Measurements from ENCODE around the gene FUOM. TPM values are rescaled to one million over a fixed set of nuclear protein-coding genes. Genes with fewer than 3 reads are reported as not detected.

Gene FUOM
- total and polyA plus RNA-seq, 9 of the 15 experiments (the other 6 are each of a cell fraction or from before 2014, with no cell fraction given) = 1.8 to 96.1 (median 27.0) TPM

DNA sequence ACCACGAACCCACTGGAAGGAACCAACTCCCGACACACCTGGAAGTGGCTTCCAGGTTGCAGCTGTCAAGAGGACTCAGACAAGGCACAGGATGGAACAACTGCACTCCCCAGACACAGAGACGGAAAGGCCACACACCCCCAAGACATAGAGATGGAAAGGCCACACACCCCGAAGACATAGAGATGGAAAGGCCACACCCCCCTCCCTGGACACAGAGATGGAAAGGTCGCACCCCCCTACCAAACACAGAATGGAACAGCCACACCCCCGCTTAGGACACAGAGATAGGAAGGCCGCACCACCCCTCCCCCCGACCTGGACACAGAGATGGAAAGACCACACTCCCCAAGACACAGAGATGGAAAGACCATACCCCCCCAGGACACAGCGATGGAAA is 41.6 kb downstream of the FUOM start (continued):
- TF ChIP-seq, protein P1, sequence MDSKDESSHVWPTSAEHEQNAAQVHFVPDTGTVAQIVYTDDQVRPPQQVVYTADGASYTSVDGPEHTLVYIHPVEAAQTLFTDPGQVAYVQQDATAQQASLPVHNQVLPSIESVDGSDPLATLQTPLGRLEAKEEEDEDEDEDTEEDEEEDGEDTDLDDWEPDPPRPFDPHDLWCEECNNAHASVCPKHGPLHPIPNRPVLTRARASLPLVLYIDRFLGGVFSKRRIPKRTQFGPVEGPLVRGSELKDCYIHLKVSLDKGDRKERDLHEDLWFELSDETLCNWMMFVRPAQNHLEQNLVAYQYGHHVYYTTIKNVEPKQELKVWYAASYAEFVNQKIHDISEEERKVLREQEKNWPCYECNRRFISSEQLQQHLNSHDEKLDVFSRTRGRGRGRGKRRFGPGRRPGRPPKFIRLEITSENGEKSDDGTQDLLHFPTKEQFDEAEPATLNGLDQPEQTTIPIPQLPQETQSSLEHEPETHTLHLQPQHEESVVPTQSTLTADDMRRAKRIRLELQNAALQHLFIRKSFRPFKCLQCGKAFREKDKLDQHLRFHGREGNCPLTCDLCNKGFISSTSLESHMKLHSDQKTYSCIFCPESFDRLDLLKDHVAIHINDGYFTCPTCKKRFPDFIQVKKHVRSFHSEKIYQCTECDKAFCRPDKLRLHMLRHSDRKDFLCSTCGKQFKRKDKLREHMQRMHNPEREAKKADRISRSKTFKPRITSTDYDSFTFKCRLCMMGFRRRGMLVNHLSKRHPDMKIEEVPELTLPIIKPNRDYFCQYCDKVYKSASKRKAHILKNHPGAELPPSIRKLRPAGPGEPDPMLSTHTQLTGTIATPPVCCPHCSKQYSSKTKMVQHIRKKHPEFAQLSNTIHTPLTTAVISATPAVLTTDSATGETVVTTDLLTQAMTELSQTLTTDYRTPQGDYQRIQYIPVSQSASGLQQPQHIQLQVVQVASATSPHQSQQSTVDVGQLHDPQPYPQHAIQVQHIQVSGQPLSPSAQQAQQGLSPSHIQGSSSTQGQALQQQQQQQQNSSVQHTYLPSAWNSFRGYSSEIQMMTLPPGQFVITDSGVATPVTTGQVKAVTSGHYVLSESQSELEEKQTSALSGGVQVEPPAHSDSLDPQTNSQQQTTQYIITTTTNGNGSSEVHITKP (IDR thresholded peaks at IDR 0.05; ENCODE audit: partially characterized antibody) = peak; percentile 98
- peak in 1 of 2 experiments; percentile 90; a peak in 2 of 4 replicates for TF ChIP-seq FOXK2 (conservative IDR thresholded peaks at IDR 0.05 in 1 of 2, IDR thresholded peaks at IDR 0.05 in 1 of 2; ENCODE audit: low read depth in 2 of 2)

DNA sequence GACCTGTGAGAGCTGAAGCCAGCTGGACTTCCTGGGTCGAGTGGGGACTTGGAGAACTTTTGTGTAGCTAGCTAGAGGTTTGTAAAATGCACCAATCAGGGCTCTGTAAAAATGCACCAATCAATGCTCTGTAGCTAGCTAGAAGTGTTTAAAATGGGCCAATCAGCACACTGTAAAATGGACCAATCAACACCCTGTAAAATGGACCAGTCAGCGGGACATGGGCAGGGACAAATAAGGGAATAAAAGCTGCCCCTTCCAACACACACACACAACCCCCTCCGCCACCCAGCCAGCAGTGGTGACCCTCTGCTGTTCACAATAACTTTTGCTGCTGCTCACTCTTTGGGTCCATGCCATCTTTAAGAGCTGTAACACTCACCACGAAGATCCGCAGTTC is 42.0 kb downstream of the FUOM start:
- Histone ChIP-seq H2AFZ (ENCODE audit: low read depth, low read length) (no peak overlapping the region), H3K27ac (ENCODE audit: extremely low read depth, low read depth, low read length) (no peak overlapping the region), H3K79me2 (ENCODE audit: control insufficient read depth, insufficient read depth, low read length) (no peaks in the 10 kb centered on the region), H3K4me1 (replicated peaks in 1 of 2; ENCODE audit: control insufficient read depth in 2 of 2, insufficient read depth in 2 of 2, low read length in 2 of 2) (peaks cover 0 to 32% of the 10 kb centered on the region in 2 experiments; a peak in 4 of 5 replicates), H3K9me3 (replicated peaks; ENCODE audit: control insufficient read depth, insufficient read depth, low read depth, low read length) (no peaks in the 10 kb centered on the region), H3K27me3 (ENCODE audit: control insufficient read depth in 2 of 2, insufficient read depth in 2 of 2, low read length in 2 of 2) (no peaks in the 10 kb centered on the region), H3K9ac (ENCODE audit: insufficient read depth in 1 of 2, low read depth in 2 of 2, low read length in 2 of 2) (no peak overlapping the region), H4K20me1 (replicated peaks; ENCODE audit: control insufficient read depth, insufficient read depth, low read length) (no peaks in the 10 kb centered on the region), H3K4me2 (ENCODE audit: insufficient read depth, low read length) (no peak overlapping the region), H3K36me3 (ENCODE audit: control insufficient read depth, insufficient read depth, low read length) (peaks cover 23% of the 10 kb centered on the region; the same call in 2 of the 3 replicates), H3K4me3 (no peak overlapping the region), H3K9me1 (ENCODE audit: control insufficient read depth, insufficient read depth, low read length) (no peaks in the 10 kb centered on the region)
- FAIRE-seq (peak; percentile 79), DNase-seq (ENCODE audit: extremely low read depth in 1 of 4, low spot score in 3 of 4) (no peak), ATAC-seq (peak; percentile 20; the same call in 1 of the 3 replicates)
- CTCF ChIA-PET (ENCODE audit: low intra/inter-chr PET ratio) = no interaction called here
- no TSS peak for BruUV-seq (replicated peaks)
- no peak for TF ChIP-seq ZNF584 (CRISPR knock-in tag; IDR thresholded peaks at IDR 0.05; ENCODE audit: low read depth)
- no peak for TF ChIP-seq TFAM (CRISPR knock-in tag; conservative IDR thresholded peaks at IDR 0.05)
- peak; percentile 7 for TF ChIP-seq NFYB (IDR thresholded peaks at IDR 0.05; ENCODE audit: extremely low read depth, insufficient read length)
- TF ChIP-seq PHF8 (IDR thresholded peaks at IDR 0.05; ENCODE audit: borderline replicate concordance, low read length) = no peak
- no peak for TF ChIP-seq YY1 (IDR thresholded peaks at IDR 0.05; ENCODE audit: borderline replicate concordance in 1 of 3, control insufficient read depth in 1 of 3, extremely low read depth in 1 of 3, insufficient read depth in 3 of 3, insufficient read length in 1 of 3, insufficient replicate concordance in 2 of 3, low read depth in 1 of 3, low read length in 2 of 3)
- TF ChIP-seq ZNF3 (CRISPR knock-in tag; IDR thresholded peaks at IDR 0.05) = no peak
- TF ChIP-seq, protein P2, sequence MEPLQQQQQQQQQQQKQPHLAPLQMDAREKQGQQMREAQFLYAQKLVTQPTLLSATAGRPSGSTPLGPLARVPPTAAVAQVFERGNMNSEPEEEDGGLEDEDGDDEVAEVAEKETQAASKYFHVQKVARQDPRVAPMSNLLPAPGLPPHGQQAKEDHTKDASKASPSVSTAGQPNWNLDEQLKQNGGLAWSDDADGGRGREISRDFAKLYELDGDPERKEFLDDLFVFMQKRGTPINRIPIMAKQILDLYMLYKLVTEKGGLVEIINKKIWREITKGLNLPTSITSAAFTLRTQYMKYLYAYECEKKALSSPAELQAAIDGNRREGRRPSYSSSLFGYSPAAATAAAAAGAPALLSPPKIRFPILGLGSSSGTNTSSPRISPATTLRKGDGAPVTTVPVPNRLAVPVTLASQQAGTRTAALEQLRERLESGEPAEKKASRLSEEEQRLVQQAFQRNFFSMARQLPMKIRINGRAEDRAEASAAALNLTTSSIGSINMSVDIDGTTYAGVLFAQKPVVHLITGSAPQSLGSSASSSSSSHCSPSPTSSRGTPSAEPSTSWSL (CRISPR knock-in tag; IDR thresholded peaks at IDR 0.05; ENCODE audit: borderline replicate concordance) = no peak
- TF ChIP-seq ZNF316 (IDR thresholded peaks at IDR 0.05) = 0 out of 2 replicates have a peak, but pooled peaks have one; percentile 13
- TF ChIP-seq, protein P3, sequence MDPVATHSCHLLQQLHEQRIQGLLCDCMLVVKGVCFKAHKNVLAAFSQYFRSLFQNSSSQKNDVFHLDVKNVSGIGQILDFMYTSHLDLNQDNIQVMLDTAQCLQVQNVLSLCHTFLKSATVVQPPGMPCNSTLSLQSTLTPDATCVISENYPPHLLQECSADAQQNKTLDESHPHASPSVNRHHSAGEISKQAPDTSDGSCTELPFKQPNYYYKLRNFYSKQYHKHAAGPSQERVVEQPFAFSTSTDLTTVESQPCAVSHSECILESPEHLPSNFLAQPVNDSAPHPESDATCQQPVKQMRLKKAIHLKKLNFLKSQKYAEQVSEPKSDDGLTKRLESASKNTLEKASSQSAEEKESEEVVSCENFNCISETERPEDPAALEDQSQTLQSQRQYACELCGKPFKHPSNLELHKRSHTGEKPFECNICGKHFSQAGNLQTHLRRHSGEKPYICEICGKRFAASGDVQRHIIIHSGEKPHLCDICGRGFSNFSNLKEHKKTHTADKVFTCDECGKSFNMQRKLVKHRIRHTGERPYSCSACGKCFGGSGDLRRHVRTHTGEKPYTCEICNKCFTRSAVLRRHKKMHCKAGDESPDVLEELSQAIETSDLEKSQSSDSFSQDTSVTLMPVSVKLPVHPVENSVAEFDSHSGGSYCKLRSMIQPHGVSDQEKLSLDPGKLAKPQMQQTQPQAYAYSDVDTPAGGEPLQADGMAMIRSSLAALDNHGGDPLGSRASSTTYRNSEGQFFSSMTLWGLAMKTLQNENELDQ (CRISPR knock-in tag; IDR thresholded peaks at IDR 0.05; ENCODE audit: borderline replicate concordance) = no peak
- no peak for TF ChIP-seq TAF15 (IDR thresholded peaks at IDR 0.05; ENCODE audit: low read depth, low read length)
- POLR2A ChIA-PET = interaction anchor here (0.6 kb wide), 2 partner anchors 8 to 392 kb away, joined by 3 read pairs; no protein-coding TSS in a partner anchor
- intact Hi-C loops (cut with micrococcal nuclease) = no loop called here
- in situ Hi-C loops (cut with MboI) = no loop called here
- WGBS (ENCODE audit: insufficient coverage, low coverage, missing lambda C conversion rate) = 62% methylated on average over 5 of the region's 5 CpGs

All from K562 (cell line).